PC-3 (cell line): ENCODE data around the gene SAMD11. TPM values are rescaled to one million over a fixed set of nuclear protein-coding genes. Genes with fewer than 3 reads are reported as not detected.
A peak's percentile ranks its signal among the peaks of the same experiment; 100 is the strongest.

Source experiments
- ATAC-seq: fragments of 200-7000 bp; cut with Tn5 transposase; 2 replicates; pipeline ENCODE4 v1.9.1; 2020; ENCODE audit warnings: mild to moderate bottlenecking, moderate library complexity
- BruUV-seq: library from RNA; stranded (reverse); fragments of 400-500 nt; replicated peaks from 2 replicates; lab custom pipeline; 2021; lab: Mats Ljungman, UMichigan
- CTCF ChIA-PET: fragments of 300-600 bp; sonication (Branson Sonifier 250); formaldehyde crosslinking; loops from one replicate; lab custom pipeline; 2022; ENCODE audit warnings: antibody characterized with exemption; lab: Charles Lee
- POLR2A ChIA-PET: fragments of 300-600 bp; sonication (Branson Sonifier 250); formaldehyde crosslinking; loops from one replicate; lab custom pipeline; 2022; ENCODE audit warnings: antibody characterized with exemption; ENCODE audit not compliant: unreplicated experiment; lab: Charles Lee
- DNase-seq: peaks from one replicate; pipeline ENCODE4 v3.0.0-alpha.2; 2015
- H2AFZ ChIP-seq: fragments of 300-600 bp; sonication (generic); 2 replicates; pipeline ENCODE4 v1.6.0; 2016; ENCODE audit warnings: antibody characterized with exemption, low read length
- H3F3A ChIP-seq: fragments of 300-600 bp; sonication (generic); one replicate; pipeline ENCODE4 v1.6.0; 2017; ENCODE audit warnings: antibody characterized with exemption, low read length, control low read depth, mild to moderate bottlenecking; ENCODE audit not compliant: unreplicated experiment
- H3K27ac ChIP-seq: fragments of 300-600 bp; sonication (generic); 2 replicates; pipeline ENCODE4 v1.5.1; 2016; ENCODE audit warnings: mild to moderate bottlenecking, low read length
- H3K27me3 ChIP-seq: fragments of 300-600 bp; sonication (generic); 2 replicates; pipeline ENCODE4 v1.6.1; 2016; ENCODE audit warnings: low read length, mixed read lengths
- H3K36me3 ChIP-seq: fragments of 300-600 bp; sonication (generic); 2 replicates; pipeline ENCODE4 v1.6.1; 2016; ENCODE audit warnings: low read depth, mixed run types, low read length, mixed read lengths
- H3K4me1 ChIP-seq: fragments of 300-600 bp; sonication (generic); 2 replicates; pipeline ENCODE4 v1.5.1; 2016; ENCODE audit warnings: low read length; ENCODE audit not compliant: insufficient read depth
- H3K4me2 ChIP-seq: fragments of 300-600 bp; sonication (generic); 2 replicates; pipeline ENCODE4 v1.6.0; 2016; ENCODE audit warnings: low read length
- H3K4me3 ChIP-seq: fragments of 300-600 bp; sonication (generic); 2 replicates; pipeline ENCODE4 v1.5.1; 2016; ENCODE audit warnings: mild to moderate bottlenecking, low read length, mixed read lengths
- H3K79me2 ChIP-seq: fragments of 300-600 bp; sonication (generic); 2 replicates; pipeline ENCODE4 v1.6.1; 2017; ENCODE audit warnings: low read length, mixed read lengths
- H3K9ac ChIP-seq: fragments of 300-600 bp; sonication (generic); 2 replicates; pipeline ENCODE4 v1.6.0; 2016; ENCODE audit warnings: mild to moderate bottlenecking, low read length
- H3K9me2 ChIP-seq: fragments of 300-600 bp; sonication (generic); replicated peaks from 2 replicates; pipeline ENCODE4 v1.6.1; 2016; ENCODE audit warnings: mixed run types, low read length, mixed read lengths
- H3K9me3 ChIP-seq: fragments of 300-600 bp; sonication (generic); 2 replicates; pipeline ENCODE4 v1.6.1; 2016; ENCODE audit warnings: low read length, mixed read lengths
- H4K20me1 ChIP-seq: fragments of 300-600 bp; sonication (generic); 2 replicates; pipeline ENCODE4 v1.6.1; 2016; ENCODE audit warnings: low read length, mixed read lengths
- CTCF ChIP-seq: fragments of 300-600 bp; sonication (generic); conservative IDR thresholded peaks from 2 replicates; pipeline ENCODE4 v1.5.1; 2017; ENCODE audit warnings: antibody characterized with exemption, low read depth, mild to moderate bottlenecking, low read length
- EZH2 ChIP-seq: fragments of 300-600 bp; sonication (generic); IDR thresholded peaks from one replicate; pipeline ENCODE4 v1.6.1; 2017; ENCODE audit warnings: antibody characterized with exemption, mild to moderate bottlenecking, low read length; ENCODE audit not compliant: unreplicated experiment
- EZH2phosphoT487 ChIP-seq: fragments of 300-600 bp; sonication (generic); IDR thresholded peaks from 2 replicates; pipeline ENCODE4 v1.6.1; 2018; ENCODE audit warnings: mild to moderate bottlenecking, antibody characterized with exemption, low read length, borderline replicate concordance
- intact Hi-C: fragments of 100-400 bp; cut with micrococcal nuclease; formaldehyde crosslinking; loops from 2 replicates; pipeline ENCODE4 v1.9.0; 2023
- total RNA-seq: library from RNA; depleted of rRNA; stranded (reverse); fragments of >200 nt; gene quantifications from 2 replicates; pipeline ENCODE4 v1.2.3, GENCODE V29; 2014

SAMD11 gene
- total RNA-seq, 1 experiment from 2014 or later: 5.8 TPM

GRCh38 chr1:965526-966134 lies 41.9 kb downstream of the SAMD11 start:
- intact Hi-C loops: no loop called here

GRCh38 chr1:966135-966703 lies 42.5 kb downstream of the SAMD11 start, which contains the start of gene PLEKHN1:
Gene PLEKHN1 (plus strand): TSS chr1:966482. CDS start chr1:966532, 50 bp downstream.
- no peaks in the 10 kb centered on the region for H3K27me3 ChIP-seq
- POLR2A ChIA-PET: interaction anchor here (0.6 to 1.0 kb wide), 4 partner anchors 7 to 271 kb away, joined by 3 to 6 read pairs (median 5); partner anchors contain the start of gene NOC2L
- peak within 1 kb of the TSS; percentile 98 for H3K4me2 ChIP-seq
- H3K27ac ChIP-seq: peak within 1 kb of the TSS; percentile 99
- peak within 1 kb of the TSS; percentile 99 for H3K9ac ChIP-seq
- H3K4me3 ChIP-seq: peak within 1 kb of the TSS; percentile 79
- peak; percentile 80 for DNase-seq
- no peaks in the 10 kb centered on the region for H3K9me2 ChIP-seq
- peaks cover 28% of the 10 kb centered on the region for H3K4me1 ChIP-seq
- TSS peak; percentile 80 for BruUV-seq
- ATAC-seq: peak; percentile 86
- no peaks in the 10 kb centered on the region for H3K9me3 ChIP-seq
- TF ChIP-seq EZH2 (no peak), CTCF (no peak), EZH2phosphoT487 (no peak)
- no peaks in the 10 kb centered on the region for H3F3A ChIP-seq
- no peaks in the 10 kb centered on the region for H4K20me1 ChIP-seq
- CTCF ChIA-PET: interaction anchor here (0.5 to 1.1 kb wide), 5 partner anchors 10 to 98 kb away, joined by 3 to 14 read pairs (median 4); no protein-coding TSS in a partner anchor
- peak within 1 kb of the TSS; percentile 43 for H2AFZ ChIP-seq
- H3K79me2 ChIP-seq: peaks cover 15% of the 10 kb centered on the region
- H3K36me3 ChIP-seq: no peaks in the 10 kb centered on the region
- intact Hi-C loops: no loop called here

More at GRCh38 chr1:965526-966134, 41.9 kb downstream of the SAMD11 start:
- Histone ChIP-seq H3F3A (no peaks in the 10 kb centered on the region), H3K27me3 (no peaks in the 10 kb centered on the region), H3K4me1 (peaks cover 29% of the 10 kb centered on the region), H4K20me1 (no peaks in the 10 kb centered on the region), H3K4me2 (peak overlapping the region; percentile 98), H3K36me3 (no peaks in the 10 kb centered on the region), H3K4me3 (peak overlapping the region; percentile 79), H3K27ac (peak overlapping the region; percentile 99), H3K9me2 (no peaks in the 10 kb centered on the region), H3K9ac (peak overlapping the region; percentile 99), H3K79me2 (peaks cover 15% of the 10 kb centered on the region), H3K9me3 (no peaks in the 10 kb centered on the region), H2AFZ (no peak overlapping the region)
- no peak for DNase-seq
- no peak for TF ChIP-seq EZH2
- no peak for TF ChIP-seq CTCF
- TF ChIP-seq EZH2phosphoT487: no peak
- ChIA-PET CTCF (no interaction called here), POLR2A (no interaction called here)
- no TSS peak for BruUV-seq
- peak; percentile 1 for ATAC-seq
